ENCODE results near the gene MN1. TPM values are rescaled to one million over a fixed set of nuclear protein-coding genes. Genes with fewer than 3 reads are reported as not detected.

The MN1 gene
- total RNA-seq, 1 experiment from 2014 or later = 8.2 TPM

DNA sequence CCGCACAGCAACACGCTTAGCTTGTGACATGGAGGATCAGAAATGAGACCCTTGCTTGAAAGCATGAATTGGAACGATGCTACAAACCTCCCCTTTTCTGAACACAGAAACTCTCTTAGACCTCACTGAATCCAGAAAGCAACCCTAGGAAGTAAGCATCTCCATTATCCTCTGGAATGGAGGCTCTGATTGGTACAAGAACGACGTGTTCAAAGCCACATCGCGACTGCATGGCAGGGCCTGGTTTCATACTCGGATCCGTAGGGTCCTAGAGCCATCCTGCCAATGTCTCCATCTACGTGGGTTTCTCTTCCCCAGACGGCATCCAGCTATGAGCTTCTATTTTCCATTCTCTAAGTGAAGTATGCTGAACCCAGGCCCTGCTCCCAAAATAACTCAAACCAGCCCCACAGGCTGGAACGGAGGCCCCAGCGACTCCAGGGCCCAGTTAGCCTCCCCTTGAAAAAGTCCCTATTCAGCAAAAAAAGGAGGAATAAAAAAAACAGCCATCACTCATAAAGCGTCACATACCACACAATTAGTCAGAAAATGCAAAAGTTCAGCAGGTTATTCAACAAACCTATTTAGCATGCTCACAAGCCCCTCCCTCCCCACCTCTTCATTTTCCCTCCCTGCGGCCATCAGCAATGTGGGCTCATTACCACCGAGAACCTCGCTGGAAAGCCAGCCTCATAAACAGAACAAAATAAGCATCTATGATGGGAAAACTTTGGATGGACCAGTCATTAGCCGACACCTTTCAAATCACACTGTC is 7.1 kb upstream of the MN1 start:
- Histone ChIP-seq H3K9me2 (ENCODE audit: insufficient read depth) (no peaks in the 10 kb centered on the region), H3K4me2 (no peak overlapping the region), H2AFZ (no peak overlapping the region), H3K36me3 (ENCODE audit: low read depth) (no peaks in the 10 kb centered on the region), H3K27ac (no peak overlapping the region), H3K4me1 (replicated peaks; ENCODE audit: insufficient read depth) (no peaks in the 10 kb centered on the region; the same call in 1 of the 2 replicates), H3K27me3 (ENCODE audit: insufficient read depth, low read depth) (no peaks in the 10 kb centered on the region), H4K20me1 (ENCODE audit: insufficient read depth) (no peaks in the 10 kb centered on the region), H3F3A (ENCODE audit: insufficient read depth, low read depth) (no peaks in the 10 kb centered on the region; the same call in none of the 2 replicates), H3K79me2 (ENCODE audit: low read depth) (no peaks in the 10 kb centered on the region), H3K4me3 (no peak overlapping the region), H3K9me3 (ENCODE audit: insufficient read depth, low read depth) (no peaks in the 10 kb centered on the region)
- ChIA-PET CTCF (no interaction called here), POLR2A (ENCODE audit: unreplicated experiment) (no interaction called here)
- no TSS peak for BruUV-seq (replicated peaks)
- intact Hi-C loops (cut with micrococcal nuclease; ENCODE audit: unreplicated experiment) = no loop called here
- TF ChIP-seq EZH2 (IDR thresholded peaks at IDR 0.05; ENCODE audit: low read depth) (no peak), CTCF (conservative IDR thresholded peaks at IDR 0.05) (no peak)
- no peak for DNase-seq

DNA sequence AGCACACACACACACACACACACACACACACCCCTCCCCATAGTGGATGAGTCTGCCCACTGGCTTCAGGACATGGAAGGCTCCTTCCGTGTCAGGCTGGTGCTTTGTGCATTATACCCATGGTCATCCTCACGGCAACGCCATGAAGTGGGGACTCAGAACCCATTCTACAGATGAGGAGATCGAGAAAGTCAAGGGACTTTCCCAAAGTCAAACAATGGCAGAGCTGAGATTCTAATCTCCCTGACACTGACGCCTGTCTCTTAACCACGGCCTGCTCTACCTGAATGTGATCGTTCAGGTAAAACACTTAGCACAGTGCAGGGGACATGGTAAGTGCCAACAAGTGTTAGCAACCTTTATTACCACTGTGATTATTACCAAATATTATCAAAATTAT is 4.3 kb upstream of the MN1 start:
- H4K20me1 ChIP-seq (ENCODE audit: insufficient read depth) = no peaks in the 10 kb centered on the region
- CTCF ChIA-PET = no interaction called here
- no TSS peak for BruUV-seq (replicated peaks)
- H3K27ac ChIP-seq = no peak overlapping the region
- H3F3A ChIP-seq (ENCODE audit: insufficient read depth, low read depth) = no peaks in the 10 kb centered on the region; the same call in 1 of the 2 replicates
- intact Hi-C loops (cut with micrococcal nuclease; ENCODE audit: unreplicated experiment) = no loop called here
- no peak for DNase-seq
- no peak overlapping the region for H3K4me3 ChIP-seq
- H3K4me2 ChIP-seq = no peak overlapping the region
- TF ChIP-seq CTCF (conservative IDR thresholded peaks at IDR 0.05) (no peak), EZH2 (IDR thresholded peaks at IDR 0.05; ENCODE audit: low read depth) (no peak)
- H3K4me1 ChIP-seq (replicated peaks; ENCODE audit: insufficient read depth) = no peaks in the 10 kb centered on the region; the same call in 1 of the 2 replicates
- H2AFZ ChIP-seq = no peak overlapping the region
- H3K9me3 ChIP-seq (ENCODE audit: insufficient read depth, low read depth) = no peaks in the 10 kb centered on the region
- no peaks in the 10 kb centered on the region for H3K79me2 ChIP-seq (ENCODE audit: low read depth)
- no peaks in the 10 kb centered on the region for H3K36me3 ChIP-seq (ENCODE audit: low read depth)
- H3K9me2 ChIP-seq (ENCODE audit: insufficient read depth) = no peaks in the 10 kb centered on the region
- H3K27me3 ChIP-seq (ENCODE audit: insufficient read depth, low read depth) = no peaks in the 10 kb centered on the region
- POLR2A ChIA-PET (ENCODE audit: unreplicated experiment) = no interaction called here

GRCh38 chr22:27804470-27805297 is 3.1 kb upstream of the MN1 start:
- Histone ChIP-seq H3K4me1 (replicated peaks; ENCODE audit: insufficient read depth) (peaks cover 6% of the 10 kb centered on the region), H3K27me3 (ENCODE audit: insufficient read depth, low read depth) (no peaks in the 10 kb centered on the region), H3K4me2 (peak overlapping the region; percentile 70), H4K20me1 (ENCODE audit: insufficient read depth) (no peaks in the 10 kb centered on the region), H3K27ac (no peak overlapping the region), H3K9me3 (ENCODE audit: insufficient read depth, low read depth) (no peaks in the 10 kb centered on the region), H3F3A (ENCODE audit: insufficient read depth, low read depth) (no peaks in the 10 kb centered on the region; the same call in 1 of the 2 replicates), H3K79me2 (ENCODE audit: low read depth) (peaks cover 10% of the 10 kb centered on the region), H2AFZ (no peak overlapping the region), H3K9me2 (ENCODE audit: insufficient read depth) (no peaks in the 10 kb centered on the region), H3K4me3 (no peak overlapping the region), H3K36me3 (ENCODE audit: low read depth) (no peaks in the 10 kb centered on the region)
- POLR2A ChIA-PET (ENCODE audit: unreplicated experiment) = no interaction called here
- CTCF ChIA-PET = no interaction called here
- BruUV-seq (replicated peaks) = no TSS peak
- TF ChIP-seq EZH2 (IDR thresholded peaks at IDR 0.05; ENCODE audit: low read depth) = no peak
- peak; percentile 84 for TF ChIP-seq CTCF (conservative IDR thresholded peaks at IDR 0.05)
- DNase-seq = peak; percentile 52 to 56
- intact Hi-C loops (cut with micrococcal nuclease; ENCODE audit: unreplicated experiment) = loop anchor here (1.0 to 5.0 kb wide), 4 partner anchors 329 to 1132 kb away; no protein-coding TSS in a partner anchor

All from PC-9 (cell line).